Type B pancreatic cell (in vitro differentiated cells): ENCODE data around the gene FAM193A. TPM values are rescaled to one million over a fixed set of nuclear protein-coding genes. Genes with fewer than 3 reads are reported as not detected.
A peak's percentile ranks its signal among the peaks of the same experiment; 100 is the strongest.
"Not testable (repeated sequence)": the region's sequence is repeated elsewhere in the genome, so short reads cannot be mapped to it uniquely, and the experiment has no call there.

ENCODE experiments used
- DNase-seq: peaks from one replicate; pipeline ENCODE4 v3.0.0; 2021; ENCODE audit warnings: mixed read lengths; ENCODE audit not compliant: unreplicated experiment; ENCODE audit errors: extremely low spot score
- H3K27ac Mint-ChIP-seq: 2 replicates; pipeline ENCODE4 v1.8.0; 2021; ENCODE audit warnings: mild to moderate bottlenecking, mixed read lengths
- H3K27me3 Mint-ChIP-seq: 2 replicates; pipeline ENCODE4 v1.8.0; 2021; ENCODE audit warnings: mixed read lengths
- H3K36me3 Mint-ChIP-seq: 2 replicates; pipeline ENCODE4 v1.8.0; 2021; ENCODE audit warnings: mixed read lengths
- H3K4me1 Mint-ChIP-seq: one replicate; pipeline ENCODE4 v1.8.0; 2021; ENCODE audit warnings: mixed read lengths; ENCODE audit not compliant: unreplicated experiment
- H3K4me3 Mint-ChIP-seq: 2 replicates; pipeline ENCODE4 v1.8.0; 2021; ENCODE audit warnings: mild to moderate bottlenecking, mixed read lengths
- H3K9me3 Mint-ChIP-seq: 2 replicates; pipeline ENCODE4 v1.8.0; 2021; ENCODE audit warnings: mixed read lengths
- total RNA-seq: library from RNA; stranded (reverse); gene quantifications from 2 replicates; pipeline ENCODE4 v1.2.1, GENCODE V29; 2021; ENCODE audit warnings: low replicate concordance
- TF ChIP-seq, protein P1 (sequence below): fragments of 200-600 bp; sonication (generic); conservative IDR thresholded peaks from 2 replicates; pipeline ENCODE4 v1.5.0; 2021; ENCODE audit warnings: antibody characterized with exemption, mild to moderate bottlenecking

The FAM193A gene
- total RNA-seq, 1 donor from 2014 or later = 37.1 TPM

GRCh38 chr4:2516635-2517034 is 19.8 kb upstream of the FAM193A start:
- no peaks in the 10 kb centered on the region for H3K9me3 Mint-ChIP-seq
- H3K27me3 Mint-ChIP-seq = no peaks in the 10 kb centered on the region
- DNase-seq = no peak
- TF ChIP-seq, protein P1, sequence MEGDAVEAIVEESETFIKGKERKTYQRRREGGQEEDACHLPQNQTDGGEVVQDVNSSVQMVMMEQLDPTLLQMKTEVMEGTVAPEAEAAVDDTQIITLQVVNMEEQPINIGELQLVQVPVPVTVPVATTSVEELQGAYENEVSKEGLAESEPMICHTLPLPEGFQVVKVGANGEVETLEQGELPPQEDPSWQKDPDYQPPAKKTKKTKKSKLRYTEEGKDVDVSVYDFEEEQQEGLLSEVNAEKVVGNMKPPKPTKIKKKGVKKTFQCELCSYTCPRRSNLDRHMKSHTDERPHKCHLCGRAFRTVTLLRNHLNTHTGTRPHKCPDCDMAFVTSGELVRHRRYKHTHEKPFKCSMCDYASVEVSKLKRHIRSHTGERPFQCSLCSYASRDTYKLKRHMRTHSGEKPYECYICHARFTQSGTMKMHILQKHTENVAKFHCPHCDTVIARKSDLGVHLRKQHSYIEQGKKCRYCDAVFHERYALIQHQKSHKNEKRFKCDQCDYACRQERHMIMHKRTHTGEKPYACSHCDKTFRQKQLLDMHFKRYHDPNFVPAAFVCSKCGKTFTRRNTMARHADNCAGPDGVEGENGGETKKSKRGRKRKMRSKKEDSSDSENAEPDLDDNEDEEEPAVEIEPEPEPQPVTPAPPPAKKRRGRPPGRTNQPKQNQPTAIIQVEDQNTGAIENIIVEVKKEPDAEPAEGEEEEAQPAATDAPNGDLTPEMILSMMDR = no peak
- no peak overlapping the region for H3K4me3 Mint-ChIP-seq
- no peaks in the 10 kb centered on the region for H3K4me1 Mint-ChIP-seq
- no peak overlapping the region for H3K27ac Mint-ChIP-seq
- H3K36me3 Mint-ChIP-seq = peaks cover 14% of the 10 kb centered on the region

DNA sequence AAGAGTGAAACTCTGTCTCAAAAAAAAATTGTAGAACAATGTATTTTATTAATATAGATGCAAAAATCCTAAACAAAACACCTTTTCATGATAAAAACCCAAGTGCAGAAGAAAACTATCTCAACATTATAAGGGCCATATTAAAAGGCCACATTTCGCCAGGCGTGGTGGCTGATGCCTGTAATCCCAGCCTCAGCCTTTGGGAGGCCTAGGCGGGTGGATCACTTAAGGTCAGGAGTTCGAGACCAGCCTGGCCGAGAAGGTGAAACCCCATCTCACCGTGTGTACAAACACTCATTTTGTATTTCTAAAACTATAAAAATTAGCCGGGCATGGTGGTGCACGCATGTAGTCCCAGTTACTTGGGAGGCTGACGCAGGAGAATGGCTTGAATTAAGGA is 9.9 kb upstream of the FAM193A start:
- Mint-ChIP-seq H3K4me3 (no peak overlapping the region), H3K27me3 (no peaks in the 10 kb centered on the region), H3K4me1 (no peaks in the 10 kb centered on the region), H3K27ac (no peak overlapping the region), H3K9me3 (no peaks in the 10 kb centered on the region), H3K36me3 (no peaks in the 10 kb centered on the region)
- DNase-seq = no peak
- TF ChIP-seq, protein P1 = peak; percentile 41

GRCh38 chr4:2534904-2535375 is 1.5 kb upstream of the FAM193A start:
- Mint-ChIP-seq H3K4me1 (peaks cover 9% of the 10 kb centered on the region), H3K9me3 (no peaks in the 10 kb centered on the region), H3K27me3 (no peaks in the 10 kb centered on the region), H3K4me3 (peak overlapping the region; percentile 96), H3K36me3 (peaks cover 4% of the 10 kb centered on the region), H3K27ac (peak overlapping the region; percentile 93)
- TF ChIP-seq, protein P1 = no peak
- DNase-seq = no peak

DNA sequence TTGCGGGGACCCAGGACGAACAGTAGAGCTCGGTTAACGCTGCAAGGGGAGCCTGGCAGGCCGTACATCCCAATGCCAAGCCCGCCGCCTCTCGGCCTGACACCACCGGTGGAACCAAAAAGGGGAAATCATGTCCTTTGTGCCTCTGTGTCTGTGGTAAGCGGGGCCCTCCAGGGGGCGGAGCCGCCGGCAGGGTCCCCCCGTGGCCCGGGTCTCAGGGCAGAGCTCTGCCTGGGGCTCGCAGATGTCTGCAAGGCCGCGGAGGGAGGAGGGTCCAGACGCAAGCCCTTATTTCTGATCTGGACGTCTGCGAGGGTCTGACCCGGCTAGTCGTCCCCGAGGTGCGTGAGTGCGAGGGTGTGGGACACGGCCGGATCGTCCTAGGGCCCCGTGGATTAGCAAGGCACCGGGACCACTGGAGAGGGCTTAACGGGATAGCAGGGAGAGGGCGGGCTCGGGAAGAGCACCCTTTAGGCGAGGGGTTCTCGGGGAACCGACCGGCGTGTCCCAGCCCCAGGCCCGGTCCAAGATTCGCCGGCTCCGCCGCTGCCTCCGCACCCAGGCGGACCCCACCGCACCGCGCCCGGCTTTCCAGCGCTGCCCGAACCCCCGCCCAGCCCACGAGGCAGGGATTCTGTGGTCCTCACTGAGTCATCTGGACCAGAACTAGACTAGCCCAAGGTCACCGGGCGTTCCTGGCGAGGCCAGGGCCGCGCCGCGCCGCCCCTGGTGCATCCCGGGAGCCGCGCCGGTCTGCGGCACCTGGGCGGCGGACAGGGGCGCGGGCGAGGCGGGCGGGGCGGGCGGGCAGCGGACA is 863 bp upstream of the FAM193A start:
- H3K27me3 Mint-ChIP-seq = no peaks in the 10 kb centered on the region
- TF ChIP-seq, protein P1 = peak; percentile 43
- H3K4me1 Mint-ChIP-seq = peaks cover 9% of the 10 kb centered on the region
- DNase-seq = peak; percentile 78
- H3K27ac Mint-ChIP-seq = peak overlapping the region; percentile 93
- peak overlapping the region; percentile 96 for H3K4me3 Mint-ChIP-seq
- no peaks in the 10 kb centered on the region for H3K9me3 Mint-ChIP-seq
- H3K36me3 Mint-ChIP-seq = peaks cover 4% of the 10 kb centered on the region

- DNase-seq = peak; percentile 74
- peaks cover 9% of the 10 kb centered on the region for H3K4me1 Mint-ChIP-seq
These were observed 774 bp downstream of the FAM193A start for GRCh38 chr4:2537011-2537830.

GRCh38 chr4:2543580-2544191 is 7.2 kb downstream of the FAM193A start:
- not testable (repeated sequence) for H3K27ac Mint-ChIP-seq, H3K9me3 Mint-ChIP-seq, H3K27me3 Mint-ChIP-seq, DNase-seq, H3K4me3 Mint-ChIP-seq, H3K4me1 Mint-ChIP-seq
- H3K36me3 Mint-ChIP-seq = peaks cover 13% of the 10 kb centered on the region

More at GRCh38 chr4:2537011-2537830, 774 bp downstream of the FAM193A start:
- Mint-ChIP-seq H3K27me3 (no peaks in the 10 kb centered on the region), H3K4me3 (peak overlapping the region; percentile 94), H3K36me3 (peaks cover 4% of the 10 kb centered on the region), H3K9me3 (no peaks in the 10 kb centered on the region), H3K27ac (peak overlapping the region; percentile 95)
- TF ChIP-seq, protein P1 = no peak
